Activated naive CD4-positive, alpha-beta T cell treated with anti-CD3 and anti-CD28 coated beads, Interleukin-2, amount 50 U/mL, for 16 hours (primary cell): ENCODE measurements around the gene BMI1.
"Not testable (repeated sequence)": the region's sequence is repeated elsewhere in the genome, so short reads cannot be mapped to it uniquely, and the experiment has no call there.

Experiments
- DNase-seq: peaks from one replicate; pipeline ENCODE4 v3.0.0-alpha.2; 2020

BMI1 gene

GRCh38 chr10:22320591-22321155 lies at the start of gene BMI1:
Gene BMI1 (plus strand): TSS chr10:22321099. CDS start chr10:22326450, 5,351 bp downstream.
- peak; percentile 71 for DNase-seq

- DNase-seq, result no peak
Observed at GRCh38 chr10:22271786-22272185, 49.1 kb upstream of the BMI1 start.

GRCh38 chr10:22278441-22278782 lies 42.5 kb upstream of the BMI1 start:
- DNase-seq, result no peak

- DNase-seq, result no peak
Observed at GRCh38 chr10:22280078-22280477, 40.8 kb upstream of the BMI1 start.

- DNase-seq, result no peak
Observed at GRCh38 chr10:22285130-22285529, 35.8 kb upstream of the BMI1 start.

- DNase-seq, result no peak
Observed at GRCh38 chr10:22293747-22294404, 27.0 kb upstream of the BMI1 start.

GRCh38 chr10:22294694-22295093 lies 26.2 kb upstream of the BMI1 start:
- DNase-seq, result no peak

GRCh38 chr10:22301193-22301592 lies 19.7 kb upstream of the BMI1 start:
- DNase-seq, result no peak

- no peak for DNase-seq
Observed at GRCh38 chr10:22303461-22303860, 17.4 kb upstream of the BMI1 start.

GRCh38 chr10:22305721-22306120 lies 15.2 kb upstream of the BMI1 start:
- DNase-seq, result no peak

- peak; percentile 36 for DNase-seq
Observed at GRCh38 chr10:22308390-22308789, 12.5 kb upstream of the BMI1 start.

- no peak for DNase-seq
Observed at GRCh38 chr10:22309180-22310000, 11.5 kb upstream of the BMI1 start.

- DNase-seq, result not testable (repeated sequence)
Observed at GRCh38 chr10:22310012-22310411, 10.9 kb upstream of the BMI1 start.

GRCh38 chr10:22310928-22311327 lies 10.0 kb upstream of the BMI1 start:
- DNase-seq, result no peak

GRCh38 chr10:22314852-22315251 lies 6.0 kb upstream of the BMI1 start:
- DNase-seq, result no peak

- DNase-seq, result no peak
Observed at GRCh38 chr10:22315455-22316285, 5.2 kb upstream of the BMI1 start.

- peak; percentile 79 for DNase-seq
Observed at GRCh38 chr10:22316286-22317075, 4.4 kb upstream of the BMI1 start, which contains the start of gene COMMD3. Gene COMMD3 (plus strand): TSS chr10:22316388. CDS start chr10:22316418, 30 bp downstream.

- no peak for DNase-seq
Observed at GRCh38 chr10:22317076-22317370, 3.9 kb upstream of the BMI1 start.

- no peak for DNase-seq
Observed at GRCh38 chr10:22317771-22318565, 2.9 kb upstream of the BMI1 start.

- DNase-seq, result no peak
Observed at GRCh38 chr10:22318772-22319171, 2.1 kb upstream of the BMI1 start.

- no peak for DNase-seq
Observed at GRCh38 chr10:22319547-22319979, 1.3 kb upstream of the BMI1 start.
